ENCODE data around the gene DVL2. TPM values are rescaled to one million over a fixed set of nuclear protein-coding genes. Genes with fewer than 3 reads are reported as not detected.

The DVL2 gene
- total and polyA plus RNA-seq, 2 of the 13 experiments (the other 11 are each of a cell fraction or from before 2014, with no cell fraction given) = 5.7 to 38.2 TPM

DNA sequence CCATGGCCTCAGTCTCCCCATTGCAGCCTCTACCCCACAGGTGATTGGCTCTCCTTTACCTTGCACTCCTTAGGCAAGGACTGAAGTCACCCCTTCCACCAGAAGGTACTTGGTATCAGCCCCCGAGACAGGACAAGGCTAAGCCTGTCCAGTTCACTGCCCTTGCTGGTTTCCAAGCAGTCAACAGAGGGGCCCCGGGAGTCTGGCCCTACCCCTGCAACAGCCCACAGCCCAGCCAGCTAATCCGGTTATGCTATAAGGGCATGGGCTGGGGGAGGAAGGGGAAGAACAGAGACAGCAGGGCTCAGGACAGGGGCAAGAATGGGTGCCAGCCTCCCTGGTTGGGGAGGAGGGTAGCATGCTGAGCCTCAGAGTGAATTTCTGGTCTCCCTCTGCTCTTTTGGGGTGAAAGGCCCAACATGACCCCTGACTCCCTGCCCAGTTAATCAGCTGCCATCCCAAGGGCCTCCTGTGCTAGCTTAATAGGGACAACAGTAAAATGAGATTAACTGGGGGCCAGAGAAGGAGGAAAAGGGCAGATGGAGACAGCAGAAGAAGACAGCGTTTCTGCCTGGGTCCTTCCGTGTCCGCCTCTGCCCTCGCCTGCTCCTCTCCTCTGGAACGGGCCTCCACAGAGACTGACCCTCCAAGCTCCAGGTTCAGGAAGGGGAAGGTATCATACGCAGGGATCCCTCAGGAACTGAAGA lies 25.4 kb downstream of the DVL2 start (continued):
- no peak for TF ChIP-seq JARID2 (CRISPR knock-in tag; IDR thresholded peaks at IDR 0.05; ENCODE audit: insufficient replicate concordance)
- no peak for TF ChIP-seq MBNL3 (CRISPR knock-in tag; conservative IDR thresholded peaks at IDR 0.05)
- TF ChIP-seq, protein P1, sequence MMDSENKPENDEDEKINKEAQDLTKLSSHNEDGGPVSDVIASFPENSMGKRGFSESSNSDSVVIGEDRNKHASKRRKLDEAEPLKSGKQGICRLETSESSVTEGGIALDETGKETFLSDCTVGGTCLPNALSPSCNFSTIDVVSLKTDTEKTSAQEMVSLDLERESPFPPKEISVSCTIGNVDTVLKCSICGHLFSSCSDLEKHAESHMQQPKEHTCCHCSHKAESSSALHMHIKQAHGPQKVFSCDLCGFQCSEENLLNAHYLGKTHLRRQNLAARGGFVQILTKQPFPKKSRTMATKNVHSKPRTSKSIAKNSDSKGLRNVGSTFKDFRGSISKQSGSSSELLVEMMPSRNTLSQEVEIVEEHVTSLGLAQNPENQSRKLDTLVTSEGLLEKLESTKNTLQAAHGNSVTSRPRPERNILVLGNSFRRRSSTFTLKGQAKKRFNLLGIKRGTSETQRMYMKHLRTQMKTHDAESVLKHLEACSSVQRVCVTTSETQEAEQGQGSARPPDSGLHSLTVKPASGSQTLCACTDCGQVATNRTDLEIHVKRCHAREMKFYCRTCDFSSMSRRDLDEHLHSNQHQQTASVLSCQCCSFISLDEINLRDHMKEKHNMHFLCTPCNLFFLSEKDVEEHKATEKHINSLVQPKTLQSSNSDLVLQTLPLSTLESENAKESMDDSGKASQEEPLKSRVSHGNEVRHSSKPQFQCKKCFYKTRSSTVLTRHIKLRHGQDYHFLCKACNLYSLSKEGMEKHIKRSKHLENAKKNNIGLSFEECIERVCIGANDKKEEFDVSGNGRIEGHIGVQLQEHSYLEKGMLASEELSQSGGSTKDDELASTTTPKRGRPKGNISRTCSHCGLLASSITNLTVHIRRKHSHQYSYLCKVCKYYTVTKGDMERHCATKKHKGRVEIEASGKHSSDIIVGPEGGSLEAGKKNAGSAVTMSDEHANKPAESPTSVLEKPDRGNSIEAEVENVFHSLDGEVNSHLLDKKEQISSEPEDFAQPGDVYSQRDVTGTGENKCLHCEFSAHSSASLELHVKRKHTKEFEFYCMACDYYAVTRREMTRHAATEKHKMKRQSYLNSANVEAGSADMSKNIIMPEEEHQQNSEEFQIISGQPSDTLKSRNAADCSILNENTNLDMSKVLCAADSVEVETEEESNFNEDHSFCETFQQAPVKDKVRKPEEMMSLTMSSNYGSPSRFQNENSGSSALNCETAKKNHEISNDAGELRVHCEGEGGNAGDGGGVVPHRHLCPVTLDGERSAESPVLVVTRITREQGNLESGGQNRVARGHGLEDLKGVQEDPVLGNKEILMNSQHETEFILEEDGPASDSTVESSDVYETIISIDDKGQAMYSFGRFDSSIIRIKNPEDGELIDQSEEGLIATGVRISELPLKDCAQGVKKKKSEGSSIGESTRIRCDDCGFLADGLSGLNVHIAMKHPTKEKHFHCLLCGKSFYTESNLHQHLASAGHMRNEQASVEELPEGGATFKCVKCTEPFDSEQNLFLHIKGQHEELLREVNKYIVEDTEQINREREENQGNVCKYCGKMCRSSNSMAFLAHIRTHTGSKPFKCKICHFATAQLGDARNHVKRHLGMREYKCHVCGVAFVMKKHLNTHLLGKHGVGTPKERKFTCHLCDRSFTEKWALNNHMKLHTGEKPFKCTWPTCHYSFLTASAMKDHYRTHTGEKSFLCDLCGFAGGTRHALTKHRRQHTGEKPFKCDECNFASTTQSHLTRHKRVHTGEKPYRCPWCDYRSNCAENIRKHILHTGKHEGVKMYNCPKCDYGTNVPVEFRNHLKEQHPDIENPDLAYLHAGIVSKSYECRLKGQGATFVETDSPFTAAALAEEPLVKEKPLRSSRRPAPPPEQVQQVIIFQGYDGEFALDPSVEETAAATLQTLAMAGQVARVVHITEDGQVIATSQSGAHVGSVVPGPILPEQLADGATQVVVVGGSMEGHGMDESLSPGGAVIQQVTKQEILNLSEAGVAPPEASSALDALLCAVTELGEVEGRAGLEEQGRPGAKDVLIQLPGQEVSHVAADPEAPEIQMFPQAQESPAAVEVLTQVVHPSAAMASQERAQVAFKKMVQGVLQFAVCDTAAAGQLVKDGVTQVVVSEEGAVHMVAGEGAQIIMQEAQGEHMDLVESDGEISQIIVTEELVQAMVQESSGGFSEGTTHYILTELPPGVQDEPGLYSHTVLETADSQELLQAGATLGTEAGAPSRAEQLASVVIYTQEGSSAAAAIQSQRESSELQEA (CRISPR knock-in tag; IDR thresholded peaks at IDR 0.05; ENCODE audit: not compliant biosample characterization) = no peak
- TF ChIP-seq MED8 (CRISPR knock-in tag; IDR thresholded peaks at IDR 0.05; ENCODE audit: insufficient replicate concordance) = no peak
- TF ChIP-seq IRX3 (CRISPR knock-in tag; IDR thresholded peaks at IDR 0.05; ENCODE audit: borderline replicate concordance, low read depth) = no peak
- TF ChIP-seq, protein P2, sequence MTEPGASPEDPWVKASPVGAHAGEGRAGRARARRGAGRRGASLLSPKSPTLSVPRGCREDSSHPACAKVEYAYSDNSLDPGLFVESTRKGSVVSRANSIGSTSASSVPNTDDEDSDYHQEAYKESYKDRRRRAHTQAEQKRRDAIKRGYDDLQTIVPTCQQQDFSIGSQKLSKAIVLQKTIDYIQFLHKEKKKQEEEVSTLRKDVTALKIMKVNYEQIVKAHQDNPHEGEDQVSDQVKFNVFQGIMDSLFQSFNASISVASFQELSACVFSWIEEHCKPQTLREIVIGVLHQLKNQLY (CRISPR knock-in tag; IDR thresholded peaks at IDR 0.05) = no peak
- TF ChIP-seq, protein P3, sequence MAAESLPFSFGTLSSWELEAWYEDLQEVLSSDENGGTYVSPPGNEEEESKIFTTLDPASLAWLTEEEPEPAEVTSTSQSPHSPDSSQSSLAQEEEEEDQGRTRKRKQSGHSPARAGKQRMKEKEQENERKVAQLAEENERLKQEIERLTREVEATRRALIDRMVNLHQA (CRISPR knock-in tag; IDR thresholded peaks at IDR 0.05) = no peak
- TF ChIP-seq, protein P4, sequence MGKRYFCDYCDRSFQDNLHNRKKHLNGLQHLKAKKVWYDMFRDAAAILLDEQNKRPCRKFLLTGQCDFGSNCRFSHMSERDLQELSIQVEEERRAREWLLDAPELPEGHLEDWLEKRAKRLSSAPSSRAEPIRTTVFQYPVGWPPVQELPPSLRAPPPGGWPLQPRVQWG (CRISPR knock-in tag; IDR thresholded peaks at IDR 0.05; ENCODE audit: borderline replicate concordance, low read depth) = no peak
- TF ChIP-seq, protein P5, sequence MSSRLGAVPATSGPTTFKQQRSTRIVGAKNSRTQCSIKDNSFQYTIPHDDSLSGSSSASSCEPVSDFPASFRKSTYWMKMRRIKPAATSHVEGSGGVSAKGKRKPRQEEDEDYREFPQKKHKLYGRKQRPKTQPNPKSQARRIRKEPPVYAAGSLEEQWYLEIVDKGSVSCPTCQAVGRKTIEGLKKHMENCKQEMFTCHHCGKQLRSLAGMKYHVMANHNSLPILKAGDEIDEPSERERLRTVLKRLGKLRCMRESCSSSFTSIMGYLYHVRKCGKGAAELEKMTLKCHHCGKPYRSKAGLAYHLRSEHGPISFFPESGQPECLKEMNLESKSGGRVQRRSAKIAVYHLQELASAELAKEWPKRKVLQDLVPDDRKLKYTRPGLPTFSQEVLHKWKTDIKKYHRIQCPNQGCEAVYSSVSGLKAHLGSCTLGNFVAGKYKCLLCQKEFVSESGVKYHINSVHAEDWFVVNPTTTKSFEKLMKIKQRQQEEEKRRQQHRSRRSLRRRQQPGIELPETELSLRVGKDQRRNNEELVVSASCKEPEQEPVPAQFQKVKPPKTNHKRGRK (CRISPR knock-in tag; IDR thresholded peaks at IDR 0.05) = no peak

Measured in HepG2 (cell line).